H1 (cell line): ENCODE results near the gene ZNF200. TPM values are rescaled to one million over a fixed set of nuclear protein-coding genes. Genes with fewer than 3 reads are reported as not detected.

Experiments
- CTCF ChIA-PET: fragments of 300-600 bp; sonication (Branson Sonifier 250); formaldehyde crosslinking; loops from one replicate; lab custom pipeline; 2021; ENCODE audit not compliant: partially characterized antibody; lab: Charles Lee
- POLR2A ChIA-PET: fragments of 300-600 bp; sonication (Branson Sonifier 250); formaldehyde crosslinking; loops from one replicate; lab custom pipeline; 2021; ENCODE audit warnings: inconsistent platforms; ENCODE audit not compliant: partially characterized antibody; lab: Charles Lee
- DNase-seq, 2 experiments: peaks; one replicate each; pipeline versions ENCODE4 v3.0.0 to v3.0.0-alpha.2; 2010 to 2022; ENCODE audit warnings: low spot score in 2 of 2, low read depth in 1 of 2, mixed read lengths in 1 of 2
- FAIRE-seq: peaks from 2 replicates; lab custom pipeline; 2011; peaks lifted over from hg19 to GRCh38; lab: Jason Lieb, UNC
- H2AFZ ChIP-seq: 2 replicates; pipeline ENCODE4 v1.8.1; 2012; ENCODE audit warnings: low read length, inconsistent platforms
- H2AK5ac ChIP-seq: 2 replicates; pipeline ENCODE4 v1.6.1; 2013; ENCODE audit warnings: low read depth, low read length
- H2BK120ac ChIP-seq: replicated peaks from 2 replicates; pipeline ENCODE3; 2013; ENCODE audit warnings: low read depth, low read length, inconsistent platforms
- H2BK12ac ChIP-seq: 2 replicates; pipeline ENCODE4 v1.6.1; 2013; ENCODE audit warnings: low read depth, low read length
- H2BK15ac ChIP-seq: 2 replicates; pipeline ENCODE4 v1.6.1; 2013; ENCODE audit warnings: low read length
- H2BK20ac ChIP-seq: 2 replicates; pipeline ENCODE4 v1.6.1; 2013; ENCODE audit warnings: low read length
- H2BK5ac ChIP-seq: 2 replicates; pipeline ENCODE4 v1.6.1; 2013; ENCODE audit warnings: low read depth, low read length
- H3K14ac ChIP-seq: 2 replicates; pipeline ENCODE4 v1.6.1; 2013; ENCODE audit warnings: inconsistent platforms; ENCODE audit not compliant: insufficient read length
- H3K18ac ChIP-seq: 2 replicates; pipeline ENCODE4 v1.6.1; 2013; ENCODE audit warnings: low read length; ENCODE audit errors: extremely low read depth
- H3K23ac ChIP-seq: 2 replicates; pipeline ENCODE4 v1.6.1; 2013; ENCODE audit warnings: inconsistent platforms; ENCODE audit not compliant: insufficient read length
- H3K23me2 ChIP-seq: 2 replicates; pipeline ENCODE4 v1.6.1; 2013; ENCODE audit warnings: low read depth, low read length
- H3K27ac ChIP-seq: 2 replicates; pipeline ENCODE4 v1.6.1; 2011; ENCODE audit warnings: low read depth, low read length, inconsistent platforms
- H3K27me3 ChIP-seq, 4 experiments: replicated peaks in 1 of 4; 1 replicate in 1 of 4; 2 replicates in 3 of 4; pipeline versions ENCODE4 v1.6.1 to v1.8.1; 2011 to 2013; ENCODE audit warnings: low read length in 3 of 4, mild to moderate bottlenecking in 3 of 4, inconsistent platforms in 2 of 4, mixed read lengths in 2 of 4, moderate library complexity in 1 of 4; ENCODE audit not compliant: control insufficient read depth in 3 of 4, insufficient read depth in 3 of 4; ENCODE audit errors: extremely low read depth in 1 of 4
- H3K36me3 ChIP-seq, 4 experiments: 2 replicates each; pipeline versions ENCODE4 v1.6.1 to v1.8.1; 2011 to 2013; ENCODE audit warnings: mild to moderate bottlenecking in 4 of 4, low read length in 3 of 4, moderate library complexity in 2 of 4, control low read depth in 1 of 4, inconsistent platforms in 1 of 4; ENCODE audit not compliant: insufficient read depth in 4 of 4, control insufficient read depth in 2 of 4
- H3K4ac ChIP-seq: replicated peaks from 2 replicates; pipeline ENCODE3; 2013; ENCODE audit warnings: low read length, low read depth, mixed read lengths, inconsistent platforms; ENCODE audit not compliant: insufficient read length
- H3K4me1 ChIP-seq, 4 experiments: replicated peaks in 1 of 4; 1 replicate in 1 of 4; 2 replicates in 3 of 4; pipeline versions ENCODE4 v1.6.1 to v1.8.1; 2011 to 2013; ENCODE audit warnings: low read length in 3 of 4, inconsistent platforms in 2 of 4, mixed read lengths in 1 of 4; ENCODE audit not compliant: insufficient read depth in 4 of 4, control insufficient read depth in 3 of 4
- H3K4me2 ChIP-seq, 2 experiments: 2 replicates each; pipeline versions ENCODE4 v1.6.1 to v1.8.1; 2011 to 2013; ENCODE audit warnings: low read depth in 2 of 2, low read length in 2 of 2, control low read depth in 1 of 2, inconsistent platforms in 1 of 2, mild to moderate bottlenecking in 1 of 2; ENCODE audit not compliant: insufficient read depth in 1 of 2
- H3K4me3 ChIP-seq, 4 experiments: fragments of 200-600, 300-600 bp in 1 of 4; sonication (generic), shearing (Covaris generic), sonication (Bioruptor Twin) in 1 of 4; 2 replicates each; pipeline versions ENCODE4 v1.5.1 to v1.8.1; 2011 to 2016; ENCODE audit warnings: low read length in 4 of 4, low read depth in 3 of 4, control low read depth in 2 of 4, inconsistent platforms in 2 of 4, mild to moderate bottlenecking in 2 of 4, mixed read lengths in 1 of 4, moderate library complexity in 1 of 4; ENCODE audit not compliant: insufficient read depth in 2 of 4; ENCODE audit errors: extremely low read depth in 1 of 4
- H3K56ac ChIP-seq: replicated peaks from 2 replicates; pipeline ENCODE3; 2013; ENCODE audit warnings: low read depth, mild to moderate bottlenecking, mixed read lengths, low read length, inconsistent platforms; ENCODE audit not compliant: insufficient read length
- H3K79me1 ChIP-seq: 2 replicates; pipeline ENCODE4 v1.6.1; 2013; ENCODE audit warnings: low read depth, low read length, control low read depth
- H3K79me2 ChIP-seq, 2 experiments: 2 replicates each; pipeline versions ENCODE4 v1.6.1 to v1.8.1; 2012 to 2013; ENCODE audit warnings: low read length in 2 of 2, mild to moderate bottlenecking in 2 of 2, inconsistent platforms in 1 of 2; ENCODE audit not compliant: insufficient read depth in 2 of 2, control insufficient read depth in 1 of 2
- H3K9ac ChIP-seq, 4 experiments: replicated peaks in 1 of 4; 1 replicate in 1 of 4; 2 replicates in 3 of 4; pipeline versions ENCODE4 v1.6.1 to v1.8.1; 2011 to 2013; ENCODE audit warnings: low read depth in 3 of 4, low read length in 3 of 4, control low read depth in 2 of 4, mild to moderate bottlenecking in 2 of 4, moderate library complexity in 2 of 4, inconsistent platforms in 1 of 4; ENCODE audit errors: extremely low read depth in 1 of 4
- H3K9me3 ChIP-seq, 2 experiments: 2 replicates each; pipeline versions ENCODE4 v1.6.1 to v1.8.1; 2012 to 2013; ENCODE audit warnings: mild to moderate bottlenecking in 2 of 2, moderate library complexity in 2 of 2, control low read depth in 1 of 2, inconsistent platforms in 1 of 2, low read depth in 1 of 2, low read length in 1 of 2, mixed read lengths in 1 of 2; ENCODE audit not compliant: insufficient read depth in 2 of 2
- H4K20me1 ChIP-seq, 2 experiments: replicated peaks in 1 of 2; 2 replicates each; pipeline versions ENCODE3 to v1.8.1; 2011 to 2013; ENCODE audit warnings: inconsistent platforms in 2 of 2, low read length in 2 of 2, mild to moderate bottlenecking in 1 of 2; ENCODE audit not compliant: insufficient read depth in 2 of 2, control insufficient read depth in 1 of 2
- H4K5ac ChIP-seq: 2 replicates; pipeline ENCODE4 v1.6.1; 2013; ENCODE audit warnings: low read length, low read depth, mixed read lengths, inconsistent platforms; ENCODE audit not compliant: insufficient read length
- H4K8ac ChIP-seq: 2 replicates; pipeline ENCODE4 v1.8.0; 2013; ENCODE audit warnings: mild to moderate bottlenecking, moderate library complexity, low read length, inconsistent platforms; ENCODE audit not compliant: insufficient read depth; ENCODE audit errors: extremely low read depth
- H4K91ac ChIP-seq: replicated peaks from 2 replicates; pipeline ENCODE3; 2013; ENCODE audit warnings: low read length, mixed read lengths, inconsistent platforms; ENCODE audit not compliant: insufficient read length
- ASH2L ChIP-seq: fragments of 200-600, 300-600 bp; sonication (generic); IDR thresholded peaks from one replicate; pipeline ENCODE4 v1.7.1; 2017; ENCODE audit warnings: low read length
- CBX8 ChIP-seq: fragments of 300-800, 300-1000 bp; sonication (generic); IDR thresholded peaks from 2 replicates; pipeline ENCODE4 v1.7.1; 2016; ENCODE audit warnings: low read depth, low read length, borderline replicate concordance
- E2F6 ChIP-seq: IDR thresholded peaks from 2 replicates; pipeline ENCODE4 v1.6.1; 2012; ENCODE audit warnings: inconsistent platforms
- EZH2 ChIP-seq: fragments of 200-600 bp; sonication (generic); IDR thresholded peaks from 2 replicates; pipeline ENCODE4 v1.7.1; 2012; ENCODE audit warnings: low read depth, mild to moderate bottlenecking, moderate library complexity, low read length, inconsistent platforms; ENCODE audit not compliant: severe bottlenecking
- KDM5A ChIP-seq: fragments of 200-600 bp; IDR thresholded peaks from 2 replicates; pipeline ENCODE4 v1.7.1; 2012; ENCODE audit warnings: mild to moderate bottlenecking, low read length, inconsistent platforms, mixed read lengths
- SIN3A ChIP-seq, 2 experiments: IDR thresholded peaks in 1 of 2; conservative IDR thresholded peaks in 1 of 2; 2 replicates each; pipeline ENCODE4 v1.6.1; 2011 to 2012; ENCODE audit warnings: low read length in 2 of 2, improper control_type of control experiment in 1 of 2, low read depth in 1 of 2, mild to moderate bottlenecking in 1 of 2
- SIX5 ChIP-seq: IDR thresholded peaks from 2 replicates; pipeline ENCODE4 v1.6.1; 2011; ENCODE audit warnings: mild to moderate bottlenecking, low read depth, low read length
- SP4 ChIP-seq: IDR thresholded peaks from 2 replicates; pipeline ENCODE4 v1.6.1; 2012; ENCODE audit warnings: low read length, inconsistent platforms
- TAF7 ChIP-seq: optimal IDR thresholded peaks from 2 replicates; pipeline ENCODE3; 2011; ENCODE audit warnings: low read depth, mild to moderate bottlenecking, inconsistent platforms, low read length, moderate library complexity, borderline replicate concordance
- TBP ChIP-seq: IDR thresholded peaks from 2 replicates; pipeline ENCODE4 v1.6.1; 2011; ENCODE audit warnings: low read depth, low read length, improper control_type of control experiment
- WGBS, 2 experiments: shearing (Covaris generic) in 1 of 2; methylation state at CpG; one replicate each; pipeline versions ENCODE4 v1.1.6 to v1.1.7; 2013 to 2015; ENCODE audit warnings: low lambda C conversion rate in 2 of 2, mixed read lengths in 2 of 2, inconsistent platforms in 1 of 2, low coverage in 1 of 2, missing lambda C conversion rate in 1 of 2; ENCODE audit not compliant: insufficient replicate concordance in 2 of 2, insufficient coverage in 1 of 2, insufficient read length in 1 of 2; ENCODE audit errors: extremely low coverage in 1 of 2, missing lambda C conversion rate in 1 of 2; 5-methylcytosine and 5-hydroxymethylcytosine counted together
- polyA plus RNA-seq, 7 experiments: library from polyadenylated mRNA; depleted of rRNA in 3 of 7; stranded (reverse) in 5 of 7; unstranded in 2 of 7; fragments of >200 nt in 5 of 7; fragments of 200-250 nt in 2 of 7; gene quantifications; 1 replicate in 5 of 7; 2 replicates in 1 of 7; 4 replicates in 1 of 7; pipeline versions ENCODE4 v1.2.1 to v1.2.3, GENCODE V29; 2011 to 2013; ENCODE audit warnings: missing spikeins in 2 of 7, mixed read lengths in 2 of 7
- total RNA-seq: library from RNA; stranded (reverse); fragmentation: NEBNext Ultra II Directional; extraction: Animal tissue kit (Norgen Biotek cat#: 25700); gene quantifications from 2 replicates; pipeline ENCODE4 v1.2.1, GENCODE V29; 2021
- TF ChIP-seq, protein P1 (sequence below), 3 experiments: IDR thresholded peaks; 1 replicate in 2 of 3; 2 replicates in 1 of 3; pipeline versions ENCODE4 v1.5.1 to v1.6.1; 2011; ENCODE audit warnings: low read length in 3 of 3, mild to moderate bottlenecking in 3 of 3, inconsistent platforms in 2 of 3, low read depth in 1 of 3, moderate library complexity in 1 of 3; ENCODE audit not compliant: insufficient read depth in 1 of 3; ENCODE audit errors: control extremely low read depth in 1 of 3

The ZNF200 gene
- total and polyA plus RNA-seq, 2 of the 8 experiments (the other 6 are each of a cell fraction or from before 2014, with no cell fraction given) = 2.7 to 9.9 TPM

DNA sequence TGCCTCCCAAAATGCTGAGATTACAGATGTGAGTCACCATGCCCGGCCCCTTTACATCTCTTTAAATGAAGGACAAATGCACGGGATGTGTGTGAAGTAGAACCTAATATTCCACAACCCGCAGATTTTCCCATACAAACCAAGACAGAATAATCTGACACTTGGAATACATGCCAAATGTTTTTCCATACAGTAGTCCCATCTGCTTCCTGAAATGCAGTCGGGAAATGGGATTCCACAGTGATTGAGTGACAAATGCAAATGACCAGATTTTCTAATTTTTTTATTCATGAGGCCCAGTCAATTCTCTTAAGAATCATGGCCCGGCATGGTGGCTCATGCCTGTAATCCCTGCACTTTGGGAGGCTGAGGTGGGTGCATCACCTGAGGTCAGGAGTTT, 6.8 kb upstream of the ZNF200 start:
- CTCF ChIA-PET = no interaction called here
- 78% methylated on average over 5 of the region's 5 CpGs; no CpG with 5 or more reads in 1 of the 2 experiments for WGBS, 2 experiments

More for the DNA sequence above, 6.8 kb upstream of the ZNF200 start:
- no peak overlapping the region for H2AK5ac ChIP-seq
- TF ChIP-seq ASH2L (no peak), TBP (no peak), SIX5 (no peak), E2F6 (no peak), SP4 (no peak), CBX8 (no peak), KDM5A (no peak), SIN3A (conservative IDR thresholded peaks at IDR 0.05 in 1 of 2, IDR thresholded peaks at IDR 0.05 in 1 of 2; ENCODE audit: low read depth in 1 of 2, low read length in 2 of 2) (no peak), EZH2 (no peak), TAF7 (no peak)
- TF ChIP-seq, protein P1, sequence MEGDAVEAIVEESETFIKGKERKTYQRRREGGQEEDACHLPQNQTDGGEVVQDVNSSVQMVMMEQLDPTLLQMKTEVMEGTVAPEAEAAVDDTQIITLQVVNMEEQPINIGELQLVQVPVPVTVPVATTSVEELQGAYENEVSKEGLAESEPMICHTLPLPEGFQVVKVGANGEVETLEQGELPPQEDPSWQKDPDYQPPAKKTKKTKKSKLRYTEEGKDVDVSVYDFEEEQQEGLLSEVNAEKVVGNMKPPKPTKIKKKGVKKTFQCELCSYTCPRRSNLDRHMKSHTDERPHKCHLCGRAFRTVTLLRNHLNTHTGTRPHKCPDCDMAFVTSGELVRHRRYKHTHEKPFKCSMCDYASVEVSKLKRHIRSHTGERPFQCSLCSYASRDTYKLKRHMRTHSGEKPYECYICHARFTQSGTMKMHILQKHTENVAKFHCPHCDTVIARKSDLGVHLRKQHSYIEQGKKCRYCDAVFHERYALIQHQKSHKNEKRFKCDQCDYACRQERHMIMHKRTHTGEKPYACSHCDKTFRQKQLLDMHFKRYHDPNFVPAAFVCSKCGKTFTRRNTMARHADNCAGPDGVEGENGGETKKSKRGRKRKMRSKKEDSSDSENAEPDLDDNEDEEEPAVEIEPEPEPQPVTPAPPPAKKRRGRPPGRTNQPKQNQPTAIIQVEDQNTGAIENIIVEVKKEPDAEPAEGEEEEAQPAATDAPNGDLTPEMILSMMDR (IDR thresholded peaks at IDR 0.05; ENCODE audit: control extremely low read depth in 1 of 3, insufficient read depth in 1 of 3, low read depth in 1 of 3, low read length in 3 of 3) = no peak
- TF ChIP-seq, all 59 proteins: peak for 0
- H2BK120ac ChIP-seq = no peak overlapping the region
- no peak overlapping the region for H3K23ac ChIP-seq
- no peak overlapping the region for H2BK5ac ChIP-seq
- H4K20me1 ChIP-seq = no peaks in the 10 kb centered on the region
- no peak overlapping the region for H4K5ac ChIP-seq
- H3K4ac ChIP-seq = no peak overlapping the region
- H3K27me3 ChIP-seq = no peaks in the 10 kb centered on the region
- no peak overlapping the region for H4K8ac ChIP-seq
- no peak overlapping the region for H3K18ac ChIP-seq
- H2BK15ac ChIP-seq = no peak overlapping the region
- H3K4me2 ChIP-seq = no peak overlapping the region
- no peak overlapping the region for H4K91ac ChIP-seq
- no peaks in the 10 kb centered on the region for H3K36me3 ChIP-seq
- peaks cover 25 to 30% of the 10 kb centered on the region in 2 experiments; a peak in 3 of 4 replicates for H3K9me3 ChIP-seq
- no peak overlapping the region for H3K9ac ChIP-seq
- no peak overlapping the region for H3K14ac ChIP-seq
- H3K56ac ChIP-seq = no peak overlapping the region
- no peak overlapping the region for H2BK12ac ChIP-seq
- no peaks in the 10 kb centered on the region for H3K79me1 ChIP-seq
- POLR2A ChIA-PET = interaction anchor here (0.7 kb wide), 2 partner anchors 49 to 1001 kb away, joined by 4 to 5 read pairs; no protein-coding TSS in a partner anchor
- H2AFZ ChIP-seq = no peak overlapping the region
- DNase-seq (no peak), FAIRE-seq (no peak)
- H3K79me2 ChIP-seq = no peaks in the 10 kb centered on the region
- H3K27ac ChIP-seq = no peak overlapping the region
- H3K4me3 ChIP-seq = no peak overlapping the region
- H2BK20ac ChIP-seq = no peak overlapping the region
- no peaks in the 10 kb centered on the region for H3K4me1 ChIP-seq
- no peaks in the 10 kb centered on the region for H3K23me2 ChIP-seq
